AG09309 (cell line): ENCODE measurements around the gene TELO2.

ENCODE experiments used
- DNase-seq: peaks from one replicate; pipeline ENCODE4 v3.0.0-alpha.2; 2010; ENCODE audit warnings: low read depth
- H3K4me3 ChIP-seq: 2 replicates; pipeline ENCODE4 v1.5.1; 2011; ENCODE audit warnings: mild to moderate bottlenecking, low read depth, low read length, moderate library complexity; ENCODE audit not compliant: control insufficient read depth
- TF ChIP-seq, protein P1 (sequence below): IDR thresholded peaks from 2 replicates; pipeline ENCODE4 v1.5.1; 2011; ENCODE audit warnings: mild to moderate bottlenecking, low read depth, low read length, inconsistent platforms; ENCODE audit not compliant: insufficient read depth, control insufficient read depth; ENCODE audit errors: missing control alignments

TELO2 gene

DNA sequence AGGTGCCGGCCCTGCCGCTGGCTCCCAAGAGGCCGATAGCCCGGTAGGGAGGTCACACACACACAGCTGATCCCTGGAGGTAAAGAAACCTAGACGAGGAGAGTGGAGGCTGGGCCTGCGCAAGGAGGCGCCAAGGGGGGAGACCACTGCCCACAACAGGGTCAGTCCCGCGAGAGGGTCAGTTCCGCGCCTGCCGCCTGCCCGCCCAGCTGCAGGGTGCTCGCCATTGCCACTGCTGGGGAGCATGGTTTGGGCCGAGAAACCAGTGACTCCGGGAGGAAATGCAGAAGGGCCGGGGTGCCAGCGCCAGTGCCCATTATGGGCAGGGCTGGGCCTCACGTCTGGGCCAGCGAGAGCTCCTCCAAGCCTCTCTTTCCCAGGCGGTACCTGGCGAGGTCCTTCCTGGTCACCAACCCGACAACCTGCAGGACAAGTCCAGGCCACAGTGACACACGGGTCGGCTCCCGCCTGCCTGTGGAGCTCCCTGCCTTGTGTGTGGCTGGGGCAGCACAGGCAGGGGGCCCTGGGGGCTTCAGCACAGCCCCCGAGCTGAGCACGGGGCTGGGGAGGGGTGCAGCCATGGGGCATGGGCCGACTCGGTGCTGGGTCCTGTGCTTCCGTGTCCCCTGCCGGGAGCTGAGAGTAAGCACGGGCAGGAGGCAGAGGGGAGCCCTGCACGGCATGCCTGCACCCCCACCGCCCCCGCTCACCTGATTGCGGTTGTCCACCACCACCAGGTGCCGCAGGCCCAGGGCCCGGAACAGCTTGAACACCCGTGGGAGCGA, 46.7 kb upstream of the TELO2 start:
- TF ChIP-seq, protein P1, sequence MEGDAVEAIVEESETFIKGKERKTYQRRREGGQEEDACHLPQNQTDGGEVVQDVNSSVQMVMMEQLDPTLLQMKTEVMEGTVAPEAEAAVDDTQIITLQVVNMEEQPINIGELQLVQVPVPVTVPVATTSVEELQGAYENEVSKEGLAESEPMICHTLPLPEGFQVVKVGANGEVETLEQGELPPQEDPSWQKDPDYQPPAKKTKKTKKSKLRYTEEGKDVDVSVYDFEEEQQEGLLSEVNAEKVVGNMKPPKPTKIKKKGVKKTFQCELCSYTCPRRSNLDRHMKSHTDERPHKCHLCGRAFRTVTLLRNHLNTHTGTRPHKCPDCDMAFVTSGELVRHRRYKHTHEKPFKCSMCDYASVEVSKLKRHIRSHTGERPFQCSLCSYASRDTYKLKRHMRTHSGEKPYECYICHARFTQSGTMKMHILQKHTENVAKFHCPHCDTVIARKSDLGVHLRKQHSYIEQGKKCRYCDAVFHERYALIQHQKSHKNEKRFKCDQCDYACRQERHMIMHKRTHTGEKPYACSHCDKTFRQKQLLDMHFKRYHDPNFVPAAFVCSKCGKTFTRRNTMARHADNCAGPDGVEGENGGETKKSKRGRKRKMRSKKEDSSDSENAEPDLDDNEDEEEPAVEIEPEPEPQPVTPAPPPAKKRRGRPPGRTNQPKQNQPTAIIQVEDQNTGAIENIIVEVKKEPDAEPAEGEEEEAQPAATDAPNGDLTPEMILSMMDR, result no peak
- H3K4me3 ChIP-seq, result no peak overlapping the region
- DNase-seq, result no peak

DNA sequence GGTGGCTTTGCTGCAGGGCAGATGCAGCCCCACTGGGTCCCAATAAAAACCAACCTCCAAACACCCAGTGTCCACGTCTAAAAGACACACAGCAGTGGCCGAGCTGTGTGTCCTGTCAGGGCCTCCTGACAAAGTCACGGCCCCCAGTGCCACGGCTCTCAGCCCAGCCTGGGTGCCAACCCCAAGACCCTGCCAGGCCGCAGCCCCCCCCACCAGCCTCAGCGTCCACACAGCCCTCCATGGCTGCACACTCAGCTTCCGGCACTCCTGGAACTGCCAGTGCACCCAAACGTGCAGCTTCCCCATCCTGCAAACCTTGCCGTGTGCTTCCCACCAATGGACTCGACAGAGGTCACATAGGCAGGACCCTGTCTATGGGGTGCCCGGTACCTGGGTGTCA, 45.2 kb upstream of the TELO2 start:
- no peak for DNase-seq
- no peak overlapping the region for H3K4me3 ChIP-seq
- TF ChIP-seq, protein P1, result no peak

DNA sequence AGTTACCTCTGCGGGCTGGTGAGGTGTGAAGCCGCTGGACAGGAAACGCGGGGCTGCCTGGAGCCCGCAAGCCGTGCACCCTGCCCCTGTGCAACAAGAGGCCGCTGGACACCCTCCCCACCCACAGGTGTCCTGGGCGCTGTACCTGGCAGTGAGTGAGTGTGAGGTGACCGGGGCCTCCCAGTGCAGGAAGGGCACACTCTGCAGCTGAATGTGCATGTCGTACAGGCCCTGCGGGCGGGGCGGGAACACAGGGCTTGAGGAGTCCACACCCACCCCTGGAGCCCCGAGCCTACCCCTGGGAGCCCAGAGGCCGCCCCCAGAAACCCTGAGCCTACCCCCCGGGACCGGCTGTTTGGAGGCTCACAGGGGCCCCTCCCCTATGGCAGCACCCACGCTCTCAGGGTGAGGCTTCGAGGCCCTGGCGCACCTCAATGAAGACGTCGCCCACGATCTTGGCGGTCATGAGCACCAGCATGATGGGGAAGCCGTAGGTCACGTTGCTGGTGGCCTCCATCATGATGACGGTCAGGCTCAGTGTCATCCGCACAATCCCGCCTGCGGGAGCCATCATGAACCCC, 44.5 kb upstream of the TELO2 start:
- no peak for DNase-seq
- no peak overlapping the region for H3K4me3 ChIP-seq
- TF ChIP-seq, protein P1, result no peak

DNA sequence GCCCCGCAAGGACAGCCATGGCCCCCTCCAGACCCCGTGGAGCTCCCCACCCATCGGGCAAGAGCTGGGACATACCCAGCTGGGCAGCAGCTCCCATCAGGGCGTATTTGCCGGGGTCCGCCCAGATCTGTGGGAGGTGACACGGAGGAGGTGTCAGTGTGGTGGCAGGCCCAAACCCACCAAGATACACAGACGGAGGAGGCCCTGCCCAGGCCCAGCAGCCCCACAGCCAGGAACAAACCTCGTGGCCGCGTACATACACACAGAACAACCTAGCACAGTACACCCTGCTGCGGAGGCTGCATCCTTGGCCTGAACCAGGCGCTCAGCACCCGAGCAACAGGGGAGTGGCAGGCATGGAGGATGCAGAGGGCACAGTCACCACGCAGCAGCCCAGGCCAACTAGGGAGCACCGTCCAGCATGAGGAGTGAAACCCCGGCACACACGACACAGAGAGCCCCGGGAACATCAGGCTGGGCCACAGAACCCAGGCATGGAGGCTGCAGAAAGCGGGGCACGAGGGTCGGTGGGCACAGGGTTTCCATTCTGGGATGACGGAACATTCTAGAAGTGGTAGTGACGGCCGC, 43.9 kb upstream of the TELO2 start:
- H3K4me3 ChIP-seq, result no peak overlapping the region
- DNase-seq, result no peak
- TF ChIP-seq, protein P1, result no peak

DNA sequence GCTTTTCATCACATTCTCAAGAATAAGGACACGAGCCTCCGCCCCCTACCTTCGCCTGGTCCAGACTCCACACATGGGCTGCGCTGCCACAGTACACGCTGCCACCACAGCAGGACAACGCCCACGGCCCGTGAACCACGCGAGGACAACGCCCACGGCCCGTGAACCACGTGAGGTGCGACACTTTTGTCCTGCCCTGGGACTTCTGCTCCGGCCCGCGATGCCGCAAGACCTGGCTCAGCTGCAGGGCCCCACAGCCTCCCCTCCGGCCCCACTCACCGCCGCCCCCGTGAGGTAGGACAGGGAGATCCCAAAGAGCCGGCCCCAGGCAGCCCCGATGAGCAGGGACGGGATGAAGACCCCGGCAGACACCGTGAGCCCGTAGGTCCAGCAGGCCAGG, 42.9 kb upstream of the TELO2 start:
- no peak overlapping the region for H3K4me3 ChIP-seq
- TF ChIP-seq, protein P1, result no peak
- no peak for DNase-seq

DNA sequence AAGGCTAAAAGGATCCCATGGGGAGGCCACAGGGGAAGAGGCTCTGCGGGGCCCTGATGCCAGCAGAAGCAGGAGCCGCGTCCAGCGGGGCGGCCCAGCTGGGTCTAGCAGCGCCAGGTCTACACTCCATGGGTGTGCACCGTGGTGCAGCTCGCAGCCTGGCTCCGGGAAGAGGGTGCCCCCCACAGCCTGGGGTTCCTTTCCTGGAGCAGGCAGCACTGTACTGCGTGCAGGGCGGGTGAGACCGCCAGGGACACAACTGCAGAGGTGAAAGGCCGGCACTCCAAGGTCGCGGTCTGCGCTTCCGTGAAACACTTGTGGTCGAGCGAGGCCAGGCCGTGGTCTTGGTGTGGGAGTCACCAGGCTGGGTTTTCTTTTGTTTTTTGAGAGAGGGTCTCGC, 42.3 kb upstream of the TELO2 start:
- DNase-seq, result no peak
- no peak overlapping the region for H3K4me3 ChIP-seq
- TF ChIP-seq, protein P1, result no peak
